SU-DHL-6 (cell line): ENCODE data around the gene TREML4.

Experiments
- H2AFZ ChIP-seq: fragments of 200-600 bp; sonication (generic); 2 replicates; pipeline ENCODE4 v1.6.1; 2014; ENCODE audit warnings: low read depth, mild to moderate bottlenecking, moderate library complexity, mixed read lengths, antibody characterized with exemption, low read length; ENCODE audit not compliant: severe bottlenecking
- H3F3A ChIP-seq: fragments of 200-600 bp; shearing (Covaris generic); 2 replicates; pipeline ENCODE4 v1.6.0; 2016; ENCODE audit warnings: antibody characterized with exemption, mild to moderate bottlenecking; ENCODE audit not compliant: insufficient read depth
- H3K27ac ChIP-seq: fragments of 200-600 bp; sonication (generic); 2 replicates; pipeline ENCODE4 v1.5.1; 2016; ENCODE audit warnings: low read depth, mild to moderate bottlenecking, low read length, moderate library complexity, mixed read lengths
- H3K27me3 ChIP-seq: fragments of 200-600 bp; sonication (generic), shearing (Covaris generic); 2 replicates; pipeline ENCODE4 v1.6.0; 2014; ENCODE audit warnings: mild to moderate bottlenecking, low read length
- H3K36me3 ChIP-seq: fragments of 200-600 bp; sonication (generic); 2 replicates; pipeline ENCODE4 v1.6.1; 2014; ENCODE audit warnings: mild to moderate bottlenecking, low read length, mixed read lengths
- H3K4me2 ChIP-seq: fragments of 300-600, 200-600 bp; shearing (Covaris generic), sonication (generic); 2 replicates; pipeline ENCODE4 v1.6.0; 2014; ENCODE audit warnings: low read length, low read depth, mild to moderate bottlenecking; ENCODE audit not compliant: poor library complexity, severe bottlenecking
- H3K4me3 ChIP-seq: fragments of 200-600 bp; sonication (generic); 2 replicates; pipeline ENCODE4 v1.5.1; 2014; ENCODE audit warnings: antibody characterized with exemption, low read length, mild to moderate bottlenecking, mixed read lengths; ENCODE audit not compliant: insufficient read depth, poor library complexity, severe bottlenecking
- H3K79me2 ChIP-seq: fragments of 200-600 bp; sonication (generic); 2 replicates; pipeline ENCODE4 v1.6.1; 2014; ENCODE audit warnings: mild to moderate bottlenecking, low read length, moderate library complexity; ENCODE audit not compliant: insufficient read depth
- H3K9ac ChIP-seq: fragments of 200-600 bp; sonication (generic); 2 replicates; pipeline ENCODE4 v1.7.0; 2014; ENCODE audit warnings: mild to moderate bottlenecking, low read length
- H3K9me2 ChIP-seq: fragments of 200-600 bp; sonication (generic); replicated peaks from 2 replicates; pipeline ENCODE4 v1.6.1; 2014; ENCODE audit warnings: low read length; ENCODE audit not compliant: insufficient read depth
- H3K9me3 ChIP-seq: fragments of 200-600 bp; sonication (generic); 2 replicates; pipeline ENCODE4 v1.6.1; 2014; ENCODE audit warnings: low read length, mixed read lengths; ENCODE audit not compliant: insufficient read depth
- H4K20me1 ChIP-seq: fragments of 200-600 bp; sonication (generic); 2 replicates; pipeline ENCODE4 v1.6.1; 2014; ENCODE audit warnings: low read depth, mild to moderate bottlenecking, antibody characterized with exemption, low read length, moderate library complexity, mixed read lengths
- CTCF ChIP-seq: fragments of 200-600 bp; sonication (generic); IDR thresholded peaks from one replicate; pipeline ENCODE4 v1.5.1; 2017; ENCODE audit warnings: antibody characterized with exemption, mild to moderate bottlenecking, low read length, moderate library complexity; ENCODE audit not compliant: insufficient read depth, poor library complexity, severe bottlenecking
- EZH2phosphoT487 ChIP-seq: fragments of 200-600 bp; sonication (generic), shearing (Covaris generic); conservative IDR thresholded peaks from 2 replicates; pipeline ENCODE4 v1.6.1; 2018; ENCODE audit warnings: mild to moderate bottlenecking, antibody characterized with exemption, low read length, moderate library complexity, mixed read lengths

TREML4 gene

GRCh38 chr6:41255638-41256246 is 27.6 kb downstream of the TREML4 start:
- no peaks in the 10 kb centered on the region for H3K36me3 ChIP-seq
- 0 out of 2 replicates have a peak, but pooled peaks cover 2% of the 10 kb centered on the region for H3K9me3 ChIP-seq
- no peak overlapping the region for H3K9ac ChIP-seq
- TF ChIP-seq CTCF (no peak), EZH2phosphoT487 (no peak)
- H3K27me3 ChIP-seq: no peaks in the 10 kb centered on the region
- H2AFZ ChIP-seq: no peak overlapping the region
- no peaks in the 10 kb centered on the region for H4K20me1 ChIP-seq
- no peaks in the 10 kb centered on the region for H3K9me2 ChIP-seq
- no peaks in the 10 kb centered on the region for H3K79me2 ChIP-seq
- no peak overlapping the region for H3K4me3 ChIP-seq
- no peaks in the 10 kb centered on the region for H3F3A ChIP-seq
- H3K4me2 ChIP-seq: no peak overlapping the region
- no peak overlapping the region for H3K27ac ChIP-seq

GRCh38 chr6:41256383-41256782 is 28.2 kb downstream of the TREML4 start:
- H3K79me2 ChIP-seq: no peaks in the 10 kb centered on the region
- no peak overlapping the region for H3K4me2 ChIP-seq
- no peak overlapping the region for H3K4me3 ChIP-seq
- no peaks in the 10 kb centered on the region for H3K9me2 ChIP-seq
- H3F3A ChIP-seq: no peaks in the 10 kb centered on the region
- H3K36me3 ChIP-seq: no peaks in the 10 kb centered on the region
- H2AFZ ChIP-seq: no peak overlapping the region
- no peak for TF ChIP-seq CTCF
- no peak for TF ChIP-seq EZH2phosphoT487
- no peak overlapping the region for H3K27ac ChIP-seq
- no peaks in the 10 kb centered on the region for H3K27me3 ChIP-seq
- H3K9ac ChIP-seq: no peak overlapping the region
- H4K20me1 ChIP-seq: no peaks in the 10 kb centered on the region
- peaks cover 8% of the 10 kb centered on the region; the same call in 1 of the 2 replicates for H3K9me3 ChIP-seq

GRCh38 chr6:41257369-41258195 is 29.4 kb downstream of the TREML4 start:
- Histone ChIP-seq H3K9me3 (peaks cover 20% of the 10 kb centered on the region; the same call in 1 of the 2 replicates), H3K79me2 (no peaks in the 10 kb centered on the region), H3K27me3 (no peaks in the 10 kb centered on the region), H3K9ac (no peak overlapping the region), H3F3A (no peaks in the 10 kb centered on the region), H3K4me2 (no peak overlapping the region), H3K9me2 (no peaks in the 10 kb centered on the region), H3K36me3 (no peaks in the 10 kb centered on the region), H4K20me1 (no peaks in the 10 kb centered on the region), H2AFZ (no peak overlapping the region), H3K27ac (no peak overlapping the region), H3K4me3 (no peak overlapping the region)
- no peak for TF ChIP-seq EZH2phosphoT487
- no peak for TF ChIP-seq CTCF
